ENCODE results near the gene BRPF3.
"Not testable (repeated sequence)": the region's sequence is repeated elsewhere in the genome, so short reads cannot be mapped to it uniquely, and the experiment has no call there.

The BRPF3 gene

DNA sequence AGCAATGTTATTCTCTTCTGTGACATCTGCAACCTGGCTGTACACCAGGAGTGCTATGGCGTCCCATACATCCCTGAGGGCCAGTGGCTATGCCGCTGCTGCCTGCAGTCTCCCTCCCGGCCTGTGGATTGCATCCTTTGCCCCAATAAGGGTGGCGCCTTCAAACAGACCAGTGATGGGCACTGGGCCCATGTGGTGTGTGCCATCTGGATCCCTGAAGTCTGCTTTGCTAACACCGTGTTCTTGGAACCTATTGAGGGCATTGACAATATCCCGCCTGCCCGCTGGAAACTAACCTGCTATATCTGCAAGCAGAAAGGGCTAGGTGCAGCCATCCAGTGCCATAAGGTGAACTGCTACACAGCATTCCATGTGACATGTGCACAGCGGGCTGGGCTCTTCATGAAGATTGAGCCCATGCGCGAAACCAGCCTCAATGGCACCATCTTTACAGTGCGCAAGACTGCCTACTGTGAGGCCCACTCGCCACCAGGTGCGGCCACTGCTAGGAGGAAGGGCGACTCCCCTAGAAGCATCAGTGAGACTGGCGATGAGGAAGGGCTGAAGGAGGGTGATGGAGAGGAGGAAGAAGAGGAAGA lies 4.6 kb downstream of the BRPF3 start:
- no peak for DNase-seq

- no peak for DNase-seq
Observed at GRCh38 chr6:36201612-36202011, 5.1 kb downstream of the BRPF3 start.

GRCh38 chr6:36202101-36202500 lies 5.6 kb downstream of the BRPF3 start:
- DNase-seq = no peak

GRCh38 chr6:36204068-36204753 lies 7.7 kb downstream of the BRPF3 start:
- DNase-seq = peak in 1 of 4 experiments; percentile 6

DNA sequence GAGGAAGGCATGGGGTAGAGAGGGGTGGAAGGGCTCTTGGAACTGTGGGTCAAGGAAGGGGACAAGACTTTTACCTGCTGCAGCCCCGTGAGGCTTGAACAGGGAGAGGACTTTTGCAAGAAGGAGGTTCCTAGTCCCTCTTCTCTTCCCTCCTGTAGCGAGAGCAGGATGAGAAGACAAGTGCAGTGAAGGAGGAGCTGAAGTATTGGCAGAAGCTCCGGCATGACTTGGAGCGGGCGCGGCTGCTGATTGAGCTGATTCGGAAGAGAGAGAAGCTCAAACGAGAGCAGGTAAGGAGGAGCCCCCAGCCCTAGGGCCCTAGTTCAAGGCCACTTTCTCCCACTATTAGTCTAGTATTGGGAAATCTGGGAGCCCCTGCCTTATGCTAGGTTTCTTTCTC lies 10.6 kb downstream of the BRPF3 start:
- no peak for DNase-seq

DNA sequence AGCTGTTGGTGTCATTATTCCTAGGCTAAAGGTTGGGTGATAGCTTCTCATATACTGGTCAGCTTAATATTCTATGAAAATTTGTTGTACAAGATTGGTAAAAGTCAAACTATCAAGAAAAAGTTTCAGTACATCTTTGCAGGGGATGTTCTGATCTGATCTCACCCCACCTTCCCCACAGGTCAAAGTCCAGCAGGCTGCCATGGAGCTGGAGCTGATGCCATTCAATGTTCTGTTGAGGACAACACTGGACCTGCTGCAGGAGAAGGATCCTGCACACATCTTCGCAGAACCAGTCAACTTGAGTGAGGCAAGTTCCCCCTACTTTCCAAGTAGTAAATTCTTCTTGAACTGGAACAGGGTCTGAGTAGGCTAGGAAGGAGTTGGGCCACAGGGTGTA lies 13.1 kb downstream of the BRPF3 start:
- DNase-seq = no peak

GRCh38 chr6:36210182-36210581 lies 13.6 kb downstream of the BRPF3 start:
- DNase-seq = no peak

DNA sequence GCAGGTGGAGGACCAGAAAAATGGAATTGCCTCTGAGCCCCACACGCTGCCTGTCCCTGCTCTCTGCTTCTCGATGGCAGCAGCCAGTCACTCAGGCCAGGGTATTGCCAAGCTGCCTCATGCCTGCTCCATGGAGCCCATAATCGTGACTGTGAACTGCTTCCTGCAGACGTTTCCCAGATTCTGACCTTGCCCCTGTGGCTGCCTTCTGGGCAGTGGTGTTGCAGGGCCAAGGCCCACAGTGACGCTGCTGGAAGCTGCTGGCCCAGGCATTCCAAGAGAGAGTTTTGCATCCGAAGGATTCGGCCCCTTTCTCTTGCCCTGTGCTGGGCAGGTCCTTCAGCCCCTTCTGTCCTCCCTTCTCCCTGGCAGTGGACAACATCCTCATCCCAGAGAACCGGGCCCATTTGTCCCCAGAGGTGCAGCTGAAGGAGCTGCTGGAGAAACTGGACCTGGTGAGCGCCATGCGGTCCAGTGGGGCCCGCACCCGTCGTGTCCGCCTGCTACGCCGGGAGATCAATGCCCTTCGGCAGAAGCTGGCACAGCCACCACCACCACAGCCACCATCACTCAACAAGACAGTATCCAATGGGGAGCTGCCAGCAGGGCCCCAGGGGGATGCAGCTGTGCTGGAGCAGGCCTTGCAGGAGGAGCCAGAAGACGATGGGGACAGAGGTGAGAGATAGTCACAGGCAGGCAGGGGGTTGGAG lies 14.5 kb downstream of the BRPF3 start:
- DNase-seq = no peak

GRCh38 chr6:36216559-36216958 lies 20.0 kb downstream of the BRPF3 start:
- DNase-seq = no peak

- no peak for DNase-seq
Observed at GRCh38 chr6:36217188-36217587, 20.6 kb downstream of the BRPF3 start.

DNA sequence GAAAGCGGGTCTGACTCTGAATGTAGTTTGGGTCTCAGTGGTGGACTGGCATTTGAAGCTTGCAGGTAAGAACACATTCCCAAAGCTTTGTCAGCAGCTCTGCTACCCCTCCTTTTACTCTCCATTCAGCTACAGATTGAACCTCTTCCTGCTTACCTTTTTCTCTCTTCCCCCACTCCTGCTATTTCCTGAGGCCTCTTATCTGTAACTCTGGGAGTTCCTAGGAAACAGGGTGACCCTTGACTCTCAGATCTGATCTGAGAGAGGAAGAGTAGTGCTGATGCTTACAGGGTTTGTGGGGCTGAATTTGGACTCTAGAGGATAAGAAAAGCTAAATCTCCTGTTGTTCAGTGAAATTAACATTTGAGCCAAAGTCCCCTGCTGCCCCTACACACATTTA lies 21.4 kb downstream of the BRPF3 start:
- no peak for DNase-seq

DNA sequence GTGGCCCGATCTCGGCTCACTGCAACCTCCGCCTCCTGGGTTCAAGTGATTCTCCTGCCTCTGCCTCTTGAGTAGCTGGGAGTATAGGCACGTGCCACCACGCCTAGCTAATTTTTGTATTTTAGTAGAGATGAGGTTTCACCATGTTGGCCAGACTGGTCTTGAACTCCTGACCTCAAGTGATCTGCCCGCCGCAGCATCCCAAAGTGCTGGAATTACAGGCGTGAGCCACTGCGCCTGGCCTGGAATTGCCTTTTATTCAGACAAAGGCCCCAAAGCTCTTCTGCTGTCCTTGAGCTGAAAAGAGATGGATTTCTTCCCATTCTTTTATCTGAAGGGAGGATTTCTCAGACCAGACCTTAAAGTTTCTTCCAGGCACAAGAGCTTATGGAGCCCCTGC lies 22.0 kb downstream of the BRPF3 start:
- not testable (repeated sequence) for DNase-seq

GRCh38 chr6:36219081-36219480 lies 22.5 kb downstream of the BRPF3 start:
- no peak for DNase-seq

DNA sequence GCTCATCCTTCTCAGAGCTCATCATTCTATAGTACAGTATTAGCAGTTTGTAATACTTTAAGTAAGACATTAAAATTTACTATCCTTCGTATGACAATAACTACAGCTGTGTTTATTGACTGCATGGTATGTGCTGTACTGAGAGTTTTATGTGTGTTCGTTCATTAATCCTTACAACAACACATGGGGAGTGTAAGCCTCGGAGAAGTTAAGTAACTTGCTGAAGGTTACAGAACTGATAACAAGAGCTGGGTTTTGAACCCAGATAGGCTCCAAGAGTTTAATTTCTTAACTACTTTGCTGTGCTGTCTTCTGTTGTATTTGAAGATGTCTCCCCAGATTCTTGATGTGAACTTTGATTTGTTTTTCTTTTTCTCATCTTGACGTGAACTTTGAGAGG lies 23.7 kb downstream of the BRPF3 start:
- DNase-seq = no peak

- no peak for DNase-seq
Observed at GRCh38 chr6:36221674-36222073, 25.1 kb downstream of the BRPF3 start.

DNA sequence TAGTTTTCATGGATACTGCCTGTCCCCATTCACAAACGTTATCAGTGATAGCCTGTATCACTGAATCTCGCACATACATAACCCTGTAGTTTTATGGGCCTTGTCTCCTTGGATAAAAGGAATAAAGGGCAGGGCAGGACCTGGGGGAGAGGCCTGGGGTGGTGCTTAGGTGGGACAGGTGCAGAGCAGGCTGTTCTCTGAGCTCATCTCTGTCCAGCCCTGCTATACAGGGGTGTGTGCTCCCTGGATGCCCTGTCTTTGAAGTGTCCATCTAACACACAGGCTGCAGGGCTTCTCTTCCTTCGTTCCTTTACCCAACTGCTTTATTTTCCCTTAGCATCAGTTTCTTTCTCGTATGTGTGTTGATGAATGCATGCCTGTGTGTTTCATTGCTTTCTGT lies 26.4 kb downstream of the BRPF3 start:
- no peak for DNase-seq

DNA sequence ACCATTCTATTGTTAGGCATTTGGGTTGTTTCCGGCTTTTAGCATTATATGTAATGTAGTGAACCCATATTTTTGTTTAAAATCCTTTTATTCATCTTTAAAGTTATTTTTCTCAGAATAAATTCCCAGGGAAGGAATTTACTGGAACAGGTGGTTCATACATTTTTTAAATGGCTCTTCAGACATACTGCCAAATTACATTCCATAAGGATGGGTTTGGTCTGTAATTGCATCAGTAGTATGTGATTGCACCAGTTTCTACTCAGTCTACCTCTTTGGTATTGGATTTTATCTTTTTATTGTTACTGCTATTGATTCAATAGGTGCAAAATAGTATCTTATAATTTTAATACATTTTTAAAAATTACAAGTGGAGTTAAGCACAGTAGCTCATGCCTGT lies 27.2 kb downstream of the BRPF3 start:
- no peak for DNase-seq

DNA sequence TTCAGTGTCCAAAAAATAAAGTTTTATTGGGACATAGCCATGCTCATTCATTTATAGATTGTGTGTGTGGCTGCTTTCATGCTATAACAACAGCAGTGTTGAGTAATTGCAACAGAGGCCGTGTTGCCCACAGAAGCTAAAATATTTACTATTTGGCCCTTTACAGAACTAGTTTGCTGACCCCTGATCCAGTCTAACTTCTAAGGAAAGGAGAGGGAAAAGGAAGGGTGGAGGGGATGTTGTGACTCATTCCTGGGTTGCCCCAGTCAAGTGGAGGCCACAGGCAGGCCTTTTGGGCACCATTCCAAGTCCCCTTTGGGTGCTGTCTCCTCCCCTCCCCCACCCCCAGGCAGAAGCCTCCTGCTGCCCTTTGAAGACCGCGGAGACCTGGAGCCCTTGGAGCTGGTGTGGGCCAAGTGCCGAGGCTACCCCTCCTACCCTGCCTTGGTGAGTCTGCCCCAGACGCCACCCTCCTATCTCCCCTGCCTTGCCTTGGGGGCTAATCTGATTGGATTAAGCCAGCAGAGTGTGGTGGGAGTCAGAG lies 28.4 kb downstream of the BRPF3 start:
- no peak for DNase-seq

DNA sequence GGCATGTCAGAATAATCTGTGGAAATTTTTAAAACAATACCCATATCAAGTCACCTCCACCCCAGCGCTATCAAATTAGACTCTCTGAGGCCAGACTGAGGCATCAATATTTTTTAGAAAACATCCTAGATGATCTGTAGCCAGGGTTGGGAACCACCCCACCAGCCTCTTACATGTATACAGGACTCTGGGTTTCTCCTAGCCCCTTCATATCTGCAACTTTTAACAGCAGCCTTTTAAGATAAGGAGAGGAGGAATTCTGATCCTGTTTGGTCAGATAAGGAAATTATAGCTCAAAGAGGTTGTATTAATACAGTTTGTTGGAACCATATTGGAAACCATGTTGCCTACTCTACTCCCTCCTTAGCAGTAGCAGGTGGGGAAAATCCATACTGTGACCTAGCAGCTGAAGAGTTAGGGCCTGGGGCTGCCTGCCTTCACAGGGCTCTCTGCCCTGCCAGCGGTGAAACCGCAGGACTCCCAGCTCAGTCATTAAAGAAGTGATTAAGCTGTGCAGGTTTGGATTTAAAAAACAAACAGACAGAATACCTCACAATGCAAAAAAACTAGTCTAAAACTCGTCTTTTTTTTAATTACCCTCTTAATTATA lies 30.0 kb downstream of the BRPF3 start:
- no peak for DNase-seq

GRCh38 chr6:36227379-36228228 lies 31.1 kb downstream of the BRPF3 start:
- no peak for DNase-seq

DNA sequence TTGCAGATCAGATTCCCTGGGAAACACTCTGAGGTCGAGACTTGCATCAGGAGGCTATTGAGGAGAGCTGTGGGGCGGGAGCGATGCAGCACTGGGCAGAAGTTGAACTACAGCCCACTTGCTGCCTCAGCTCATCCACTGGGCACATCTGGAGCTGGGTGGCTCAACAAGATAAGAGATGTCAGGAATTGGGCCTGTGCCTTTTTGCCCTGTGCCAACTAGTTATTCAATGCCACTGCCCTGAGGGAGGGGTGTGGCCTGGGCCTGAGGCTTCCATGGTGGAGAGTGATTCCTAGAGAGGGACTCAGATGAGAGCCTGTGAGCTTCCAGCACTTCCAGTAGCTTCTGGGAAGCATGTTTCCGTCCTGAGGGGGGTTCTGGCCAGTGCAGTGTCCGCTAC lies 32.7 kb downstream of the BRPF3 start:
- no peak for DNase-seq

DNA sequence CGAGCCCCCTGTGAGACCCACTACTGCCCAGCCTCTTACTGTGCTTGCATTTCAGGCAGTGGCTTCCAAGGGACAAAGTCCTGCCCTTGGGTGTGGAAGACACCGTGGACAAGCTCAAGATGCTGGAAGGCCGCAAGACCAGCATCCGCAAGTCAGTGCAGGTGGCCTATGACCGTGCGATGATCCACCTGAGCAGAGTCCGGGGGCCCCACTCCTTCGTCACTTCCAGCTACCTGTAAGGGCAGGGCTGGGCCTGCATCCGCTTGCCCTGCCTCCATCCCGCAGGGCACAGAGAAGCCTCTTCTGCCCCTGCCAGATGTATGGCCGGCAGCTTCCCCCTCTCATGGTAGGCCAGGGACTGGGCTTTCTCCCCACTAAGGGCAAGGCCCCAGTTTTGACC lies 33.8 kb downstream of the BRPF3 start:
- no peak for DNase-seq

DNA sequence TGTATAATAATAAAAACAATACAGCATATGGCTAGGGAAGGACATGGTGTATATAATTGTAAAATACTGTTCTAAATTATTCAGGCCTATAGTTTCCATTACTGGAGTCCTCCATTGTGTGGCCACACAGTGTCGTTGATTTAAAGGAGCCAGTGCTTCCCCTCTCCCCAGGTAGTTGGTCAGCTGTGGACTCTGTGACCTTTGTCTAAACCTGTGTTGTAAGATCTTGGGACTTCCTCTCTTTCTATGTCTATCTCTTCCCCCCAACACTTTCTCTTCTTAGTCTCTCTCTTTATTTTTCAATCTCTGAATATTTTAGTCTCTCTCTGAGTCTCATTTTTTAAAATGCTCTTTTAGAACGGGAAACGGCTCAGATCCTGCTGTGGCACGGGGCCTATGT lies 35.6 kb downstream of the BRPF3 start:
- no peak for DNase-seq

Measured in activated CD4-positive, CD25-positive, alpha-beta regulatory T cell (primary cell).